ENCODE data around the gene TBC1D30.
"Not testable (repeated sequence)": the region's sequence is repeated elsewhere in the genome, so short reads cannot be mapped to it uniquely, and the experiment has no call there.

Gene TBC1D30

GRCh38 chr12:64806593-64807460 lies 17.6 kb upstream of the TBC1D30 start:
- DNase-seq (ENCODE audit: low read depth in 2 of 2), result no peak

GRCh38 chr12:64808110-64808509 lies 16.3 kb upstream of the TBC1D30 start:
- DNase-seq (ENCODE audit: low read depth in 2 of 2), result no peak

- DNase-seq (ENCODE audit: low read depth in 2 of 2), result no peak
Measured at GRCh38 chr12:64810831-64811230, 13.6 kb upstream of the TBC1D30 start.

- no peak for DNase-seq (ENCODE audit: low read depth in 2 of 2)
Measured at GRCh38 chr12:64813723-64814122, 10.7 kb upstream of the TBC1D30 start.

GRCh38 chr12:64814432-64814831 lies 10.0 kb upstream of the TBC1D30 start:
- no peak for DNase-seq (ENCODE audit: low read depth in 2 of 2)

GRCh38 chr12:64819816-64820402 lies 4.5 kb upstream of the TBC1D30 start:
- DNase-seq (ENCODE audit: low read depth in 2 of 2), result no peak

- no peak for DNase-seq (ENCODE audit: low read depth in 2 of 2)
Measured at GRCh38 chr12:64820593-64820992, 3.9 kb upstream of the TBC1D30 start.

- DNase-seq (ENCODE audit: low read depth in 2 of 2), result no peak
Measured at GRCh38 chr12:64821116-64821630, 3.3 kb upstream of the TBC1D30 start.

GRCh38 chr12:64824130-64824499 lies 332 bp upstream of the TBC1D30 start:
- DNase-seq (ENCODE audit: low read depth in 2 of 2), result no peak

- no peak for DNase-seq (ENCODE audit: low read depth in 2 of 2)
Measured at GRCh38 chr12:64825143-64826021, 935 bp downstream of the TBC1D30 start.

- DNase-seq (ENCODE audit: low read depth in 2 of 2), result no peak
Measured at GRCh38 chr12:64826234-64826633, 1.8 kb downstream of the TBC1D30 start.

- DNase-seq (ENCODE audit: low read depth in 2 of 2), result no peak
Measured at GRCh38 chr12:64828713-64829112, 4.3 kb downstream of the TBC1D30 start.

- DNase-seq (ENCODE audit: low read depth in 2 of 2), result no peak
Measured at GRCh38 chr12:64833928-64834327, 9.5 kb downstream of the TBC1D30 start.

GRCh38 chr12:64835901-64836300 lies 11.5 kb downstream of the TBC1D30 start:
- DNase-seq (ENCODE audit: low read depth in 2 of 2), result no peak

GRCh38 chr12:64836856-64837255 lies 12.4 kb downstream of the TBC1D30 start:
- DNase-seq (ENCODE audit: low read depth in 2 of 2), result no peak

- DNase-seq (ENCODE audit: low read depth in 2 of 2), result no peak
Measured at GRCh38 chr12:64837427-64837826, 13.0 kb downstream of the TBC1D30 start.

- no peak for DNase-seq (ENCODE audit: low read depth in 2 of 2)
Measured at GRCh38 chr12:64840119-64840518, 15.7 kb downstream of the TBC1D30 start.

GRCh38 chr12:64840949-64841717 lies 16.7 kb downstream of the TBC1D30 start:
- DNase-seq (ENCODE audit: low read depth in 2 of 2), result no peak

GRCh38 chr12:64848409-64848808 lies 24.0 kb downstream of the TBC1D30 start:
- not testable (repeated sequence) for DNase-seq (ENCODE audit: low read depth in 2 of 2)

GRCh38 chr12:64858882-64859605 lies 34.6 kb downstream of the TBC1D30 start:
- no peak for DNase-seq (ENCODE audit: low read depth in 2 of 2)

All from stimulated activated CD8-positive, alpha-beta memory T cell treated with anti-CD3 and anti-CD28 coated beads, Interleukin-7, amount 100 ng/mL, for 1 hour (primary cell).